Iris pigment epithelial cell (primary cell): ENCODE results near the gene TNRC6C.
"Not testable (repeated sequence)": the region's sequence is repeated elsewhere in the genome, so short reads cannot be mapped to it uniquely, and the experiment has no call there.

Source experiments
- DNase-seq: peaks from one replicate; pipeline ENCODE4 v3.0.0-alpha.2; 2011; ENCODE audit warnings: low read depth

The TNRC6C gene

DNA sequence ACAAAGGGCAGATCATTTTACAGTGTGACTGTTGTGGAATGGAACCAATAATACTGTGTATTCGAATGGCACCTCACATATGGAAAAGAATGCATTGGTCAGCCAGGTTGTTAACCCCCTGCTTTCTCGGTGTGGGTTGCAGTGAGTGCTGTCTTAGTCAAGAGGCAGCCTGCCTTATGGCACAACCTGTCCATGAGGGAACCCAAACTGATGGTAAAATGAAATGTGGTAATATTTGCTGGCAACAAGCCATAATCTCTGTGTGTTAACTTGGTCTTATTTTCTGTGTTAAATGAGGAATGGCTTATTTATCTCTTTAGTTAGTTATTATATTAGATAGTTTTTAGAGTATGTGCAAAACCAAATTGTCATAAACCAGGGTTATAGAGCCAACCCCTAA, 88.4 kb downstream of the TNRC6C start:
- no peak for DNase-seq

- no peak for DNase-seq
Observed at GRCh38 chr17:78048346-78049292, 90.1 kb downstream of the TNRC6C start.

DNA sequence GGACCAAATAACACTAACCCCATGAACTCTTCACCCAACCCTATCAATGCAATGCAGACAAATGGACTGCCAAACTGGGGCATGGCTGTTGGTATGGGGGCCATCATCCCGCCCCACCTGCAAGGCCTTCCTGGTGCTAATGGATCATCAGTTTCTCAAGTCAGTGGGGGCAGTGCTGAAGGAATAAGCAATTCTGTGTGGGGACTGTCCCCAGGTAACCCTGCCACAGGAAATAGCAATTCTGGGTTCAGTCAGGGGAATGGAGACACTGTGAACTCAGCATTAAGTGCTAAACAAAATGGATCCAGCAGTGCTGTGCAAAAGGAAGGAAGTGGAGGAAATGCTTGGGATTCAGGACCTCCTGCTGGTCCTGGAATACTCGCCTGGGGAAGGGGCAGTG, 91.1 kb downstream of the TNRC6C start:
- no peak for DNase-seq

DNA sequence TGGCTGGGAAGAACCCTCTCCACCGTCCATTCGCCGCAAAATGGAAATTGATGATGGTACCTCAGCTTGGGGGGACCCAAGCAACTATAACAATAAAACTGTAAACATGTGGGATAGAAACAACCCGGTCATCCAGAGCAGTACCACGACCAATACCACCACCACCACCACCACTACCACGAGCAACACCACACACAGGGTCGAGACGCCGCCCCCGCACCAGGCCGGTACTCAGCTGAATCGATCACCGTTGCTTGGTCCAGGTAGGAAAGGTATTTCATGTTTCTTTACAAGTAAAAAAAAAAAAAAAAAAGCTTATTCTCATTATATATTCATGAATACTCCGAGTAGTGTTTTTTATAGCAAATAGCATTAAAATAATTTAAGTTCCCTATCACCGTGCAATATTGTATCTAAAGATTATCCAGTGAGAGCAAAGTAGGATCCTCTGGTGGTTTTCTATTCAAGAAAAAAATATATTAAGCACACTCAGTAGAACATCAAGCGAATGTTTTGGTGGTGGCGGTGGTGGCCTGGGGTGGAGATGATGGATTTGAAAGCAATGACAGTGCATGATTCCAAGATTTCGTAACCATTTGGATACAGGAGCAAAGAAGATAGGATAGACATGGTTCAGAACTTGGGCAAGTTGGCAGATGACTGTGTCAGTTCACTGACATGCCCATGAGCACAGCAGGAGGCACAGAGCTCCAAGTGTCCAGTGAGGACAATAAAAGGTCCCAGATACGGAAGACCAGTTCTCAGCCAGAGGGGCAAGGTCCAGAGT, 92.9 kb downstream of the TNRC6C start:
- DNase-seq = no peak

- DNase-seq = no peak
Observed at GRCh38 chr17:78053777-78054468, 95.4 kb downstream of the TNRC6C start.

- no peak for DNase-seq
Observed at GRCh38 chr17:78057113-78057740, 98.7 kb downstream of the TNRC6C start.

DNA sequence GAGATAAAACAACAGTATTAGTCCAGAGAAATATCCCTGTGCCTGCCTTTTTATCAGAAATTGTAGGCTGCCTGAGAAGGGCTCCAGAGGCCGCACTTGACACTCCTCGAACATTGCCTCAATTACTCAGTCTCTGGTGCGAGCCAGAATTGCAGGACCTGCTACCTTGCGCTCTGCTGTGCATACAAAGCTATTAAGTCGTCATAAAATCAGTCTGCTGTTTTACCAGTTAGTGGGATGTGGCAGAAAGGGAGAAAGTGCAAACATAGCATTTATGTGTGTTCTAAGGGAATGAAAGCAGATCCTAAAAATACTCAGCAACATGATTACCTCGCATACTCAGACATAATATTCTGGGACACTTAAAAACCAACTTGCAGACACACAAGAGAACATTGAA, 99.5 kb downstream of the TNRC6C start:
- no peak for DNase-seq

GRCh38 chr17:78058581-78058980, 100.1 kb downstream of the TNRC6C start:
- DNase-seq = no peak

- no peak for DNase-seq
Observed at GRCh38 chr17:78062596-78062995, 104.1 kb downstream of the TNRC6C start.

GRCh38 chr17:78063489-78063888, 105.0 kb downstream of the TNRC6C start:
- DNase-seq = no peak

GRCh38 chr17:78064708-78065107, 106.2 kb downstream of the TNRC6C start:
- no peak for DNase-seq

GRCh38 chr17:78066976-78067375, 108.5 kb downstream of the TNRC6C start:
- not testable (repeated sequence) for DNase-seq

DNA sequence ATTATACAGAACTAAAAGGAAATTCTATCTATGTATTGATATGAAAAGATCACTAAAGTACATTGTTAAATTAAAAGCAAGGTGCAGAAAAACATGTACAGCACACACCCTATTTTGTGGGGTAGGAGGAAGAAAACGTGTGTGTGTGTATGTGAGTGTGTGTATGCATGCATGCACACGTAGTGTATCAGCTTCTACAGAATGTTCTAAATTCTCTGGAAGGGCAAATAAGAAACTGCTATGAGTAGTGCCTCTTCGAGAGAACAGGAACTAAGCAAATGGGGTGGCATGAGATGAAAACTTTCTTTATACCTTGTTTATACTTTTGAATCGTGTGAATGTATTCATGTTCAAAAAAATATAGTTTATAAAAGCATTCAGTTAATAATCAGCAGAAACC, 111.2 kb downstream of the TNRC6C start:
- no peak for DNase-seq

GRCh38 chr17:78072961-78073360, 114.5 kb downstream of the TNRC6C start:
- DNase-seq = no peak

- no peak for DNase-seq
Observed at GRCh38 chr17:78075011-78075410, 116.5 kb downstream of the TNRC6C start.

GRCh38 chr17:78075545-78075944, 117.0 kb downstream of the TNRC6C start:
- DNase-seq = no peak

- DNase-seq = no peak
Observed at GRCh38 chr17:78079253-78079652, 120.8 kb downstream of the TNRC6C start.

DNA sequence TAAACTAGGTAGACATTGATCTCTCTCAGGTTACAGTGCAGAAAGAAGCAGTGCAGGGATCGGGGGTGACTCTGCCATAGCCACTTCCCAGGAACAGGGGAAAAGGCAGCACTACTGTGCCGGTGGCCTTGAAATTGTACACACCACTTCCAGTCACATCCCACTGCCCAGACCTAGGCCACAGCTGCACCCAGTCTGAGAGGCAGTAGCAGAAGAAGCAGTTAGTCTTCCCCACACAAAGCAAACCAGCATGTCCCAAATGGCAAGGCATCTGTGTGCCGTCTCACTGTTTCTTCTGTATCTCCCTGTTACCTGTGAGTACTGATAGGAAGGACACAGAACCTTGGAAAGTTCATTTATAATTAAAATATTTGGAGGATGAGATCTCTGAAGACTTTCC, 123.0 kb downstream of the TNRC6C start:
- DNase-seq = no peak

DNA sequence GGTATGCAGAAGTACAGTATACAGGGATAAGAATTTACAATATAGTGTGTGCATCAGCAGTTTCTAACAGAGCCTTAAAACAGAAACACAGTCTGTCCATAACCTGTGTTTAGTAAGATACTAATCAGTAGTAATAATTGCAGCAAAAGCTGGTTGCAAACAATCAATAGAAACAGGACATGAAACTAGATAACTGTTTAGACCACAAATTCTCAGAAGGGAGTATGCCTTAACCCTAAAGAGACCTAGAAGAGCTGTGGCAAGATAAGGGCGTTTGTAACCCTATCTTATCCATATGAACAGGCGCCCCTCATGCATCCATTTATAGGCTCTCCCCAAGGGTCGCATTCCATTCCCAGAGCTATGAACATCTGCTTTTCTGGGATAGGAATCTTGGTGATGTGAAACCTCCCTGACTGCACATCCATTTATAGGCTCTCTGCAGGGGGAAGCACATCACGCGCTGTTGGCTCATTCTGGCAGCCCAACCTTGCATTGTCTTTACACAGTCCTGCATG, 123.9 kb downstream of the TNRC6C start:
- DNase-seq = not testable (repeated sequence)

GRCh38 chr17:78082988-78083387, 124.5 kb downstream of the TNRC6C start:
- DNase-seq = no peak

DNA sequence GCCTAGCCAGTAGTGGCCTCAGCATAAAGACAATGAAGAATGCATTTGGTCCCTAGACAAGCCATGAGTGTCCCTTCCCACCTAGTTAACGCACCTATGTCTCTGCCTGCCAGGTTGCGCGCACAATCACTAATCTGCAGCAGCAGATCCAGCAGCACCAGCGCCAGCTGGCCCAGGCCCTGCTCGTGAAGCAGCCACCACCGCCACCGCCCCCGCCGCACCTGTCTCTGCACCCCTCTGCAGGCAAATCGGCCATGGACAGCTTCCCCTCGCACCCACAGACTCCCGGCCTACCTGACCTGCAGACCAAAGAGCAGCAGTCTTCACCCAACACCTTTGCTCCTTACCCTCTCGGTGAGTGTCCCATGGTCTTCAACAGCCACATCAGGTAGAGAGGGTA, 128.2 kb downstream of the TNRC6C start:
- DNase-seq = no peak

GRCh38 chr17:78088529-78088928, 130.0 kb downstream of the TNRC6C start:
- DNase-seq = no peak
